GM23248 (cell line): ENCODE data around the gene PLD1. TPM values are rescaled to one million over a fixed set of nuclear protein-coding genes. Genes with fewer than 3 reads are reported as not detected.
"Not testable (repeated sequence)": the region's sequence is repeated elsewhere in the genome, so short reads cannot be mapped to it uniquely, and the experiment has no call there.

ENCODE experiments used
- DNase-seq: peaks from one replicate; pipeline ENCODE4 v3.0.0-alpha.2; 2015
- H2AFZ ChIP-seq: fragments of 200-600 bp; sonication (generic); 2 replicates; pipeline ENCODE4 v1.6.1; 2016; ENCODE audit warnings: antibody characterized with exemption
- H3F3A ChIP-seq: fragments of 200-600 bp; sonication (generic); 2 replicates; pipeline ENCODE4 v1.6.1; 2016; ENCODE audit warnings: mild to moderate bottlenecking, antibody characterized with exemption, mixed run types; ENCODE audit not compliant: insufficient read depth
- H3K27ac ChIP-seq: fragments of 200-600 bp; sonication (generic); 2 replicates; pipeline ENCODE4 v1.5.1; 2016; ENCODE audit warnings: mild to moderate bottlenecking
- H3K27me3 ChIP-seq: fragments of 200-600 bp; sonication (generic); replicated peaks from 2 replicates; pipeline ENCODE4 v1.6.1; 2016; ENCODE audit warnings: mild to moderate bottlenecking; ENCODE audit not compliant: insufficient read depth
- H3K36me3 ChIP-seq: fragments of 200-600 bp; sonication (generic); 2 replicates; pipeline ENCODE4 v1.6.1; 2016; ENCODE audit warnings: low read depth, mild to moderate bottlenecking
- H3K4me1 ChIP-seq: fragments of 200-600 bp; sonication (generic); 2 replicates; pipeline ENCODE4 v1.6.1; 2016; ENCODE audit warnings: mild to moderate bottlenecking; ENCODE audit not compliant: insufficient read depth
- H3K4me2 ChIP-seq: fragments of 200-600 bp; sonication (generic); one replicate; pipeline ENCODE4 v1.6.1; 2016; ENCODE audit warnings: mild to moderate bottlenecking; ENCODE audit not compliant: unreplicated experiment
- H3K4me3 ChIP-seq: fragments of 200-600 bp; sonication (generic); 2 replicates; pipeline ENCODE4 v1.5.1; 2016; ENCODE audit warnings: mild to moderate bottlenecking
- H3K79me2 ChIP-seq: fragments of 200-600 bp; sonication (generic); 2 replicates; pipeline ENCODE4 v1.6.1; 2016; ENCODE audit warnings: mild to moderate bottlenecking; ENCODE audit not compliant: insufficient read depth
- H3K9ac ChIP-seq: fragments of 200-600 bp; sonication (generic); 2 replicates; pipeline ENCODE4 v1.6.1; 2016; ENCODE audit warnings: mild to moderate bottlenecking
- H3K9me2 ChIP-seq: fragments of 200-600 bp; sonication (generic); 2 replicates; pipeline ENCODE4 v1.6.1; 2016; ENCODE audit warnings: mixed run types, mild to moderate bottlenecking, moderate library complexity; ENCODE audit not compliant: insufficient read depth
- H3K9me3 ChIP-seq: fragments of 200-600 bp; sonication (generic); one replicate; pipeline ENCODE4 v1.6.1; 2017; ENCODE audit warnings: low read depth
- H4K20me1 ChIP-seq: fragments of 200-600 bp; sonication (generic); 2 replicates; pipeline ENCODE4 v1.6.0; 2016; ENCODE audit not compliant: insufficient read depth
- EZH2 ChIP-seq: fragments of 200-600 bp; sonication (generic); IDR thresholded peaks from 2 replicates; pipeline ENCODE4 v1.6.1; 2018; ENCODE audit warnings: antibody characterized with exemption, mild to moderate bottlenecking; ENCODE audit not compliant: insufficient read depth, poor library complexity, severe bottlenecking
- EZH2phosphoT487 ChIP-seq: fragments of 200-600 bp; sonication (generic); IDR thresholded peaks from 2 replicates; pipeline ENCODE4 v1.6.1; 2018; ENCODE audit warnings: antibody characterized with exemption, moderate library complexity, mild to moderate bottlenecking, low read depth; ENCODE audit not compliant: insufficient read depth
- WGBS, 2 experiments: methylation state at CpG; one replicate each; pipeline ENCODE4 v1.1.6; 2015 to 2017; ENCODE audit warnings: low lambda C conversion rate in 2 of 2, low coverage in 1 of 2; ENCODE audit errors: missing lambda C conversion rate in 2 of 2; 5-methylcytosine and 5-hydroxymethylcytosine counted together
- in situ Hi-C: fragments of 300-500 bp; cut with MboI; formaldehyde crosslinking; loops from 2 replicates; pipeline ENCODE4 v1.15.0; 2020
- polyA plus RNA-seq: library from polyadenylated mRNA; unstranded; fragments of >200 nt; fragmentation: Nextera tagmentation; extraction: Ambion mirVana; gene quantifications from 2 replicates; pipeline ENCODE4 v1.2.1, GENCODE V29; 2016
- total RNA-seq: library from RNA; depleted of rRNA; stranded (reverse); fragments of >200 nt; shearing (Covaris generic); gene quantifications from 2 replicates; pipeline ENCODE4 v1.2.3, GENCODE V29; 2014; rRNA removed

Gene PLD1
- 1.8 and 4.6 TPM in 2 replicates for total RNA-seq
- polyA plus RNA-seq, result 3.0 and 3.6 TPM in 2 replicates

GRCh38 chr3:171809861-171810628, at the start of gene PLD1:
Gene PLD1 (minus strand): TSS chr3:171810483. CDS start chr3:171738051, 72,432 bp downstream.
- Histone ChIP-seq H3K27ac (peak within 1 kb of the TSS; percentile 96), H3K4me2 (peak within 1 kb of the TSS; percentile 96), H3K79me2 (no peaks in the 10 kb centered on the region), H3K9ac (peak within 1 kb of the TSS; percentile 88), H3K27me3 (no peaks in the 10 kb centered on the region), H3K4me3 (peak within 1 kb of the TSS; percentile 81), H3F3A (peaks cover 40% of the 10 kb centered on the region), H3K9me3 (no peaks in the 10 kb centered on the region), H4K20me1 (no peaks in the 10 kb centered on the region), H3K4me1 (peaks cover 47% of the 10 kb centered on the region), H2AFZ (peak within 1 kb of the TSS; percentile 74), H3K36me3 (no peaks in the 10 kb centered on the region), H3K9me2 (no peaks in the 10 kb centered on the region)
- in situ Hi-C loops, result no loop called here
- DNase-seq, result peak; percentile 99
- TF ChIP-seq EZH2, result no peak
- no peak for TF ChIP-seq EZH2phosphoT487
- 0 to 2% methylated on average over 46 to 51 of the region's 78 CpGs for WGBS, 2 experiments

GRCh38 chr3:171858770-171859169, 48.5 kb upstream of the PLD1 start:
- H3K9ac ChIP-seq, H4K20me1 ChIP-seq, H3F3A ChIP-seq, in situ Hi-C loops, H3K9me2 ChIP-seq, H3K27ac ChIP-seq, H3K9me3 ChIP-seq, H3K27me3 ChIP-seq, H3K36me3 ChIP-seq, H3K79me2 ChIP-seq, H3K4me2 ChIP-seq, DNase-seq, H3K4me3 ChIP-seq, H3K4me1 ChIP-seq, H2AFZ ChIP-seq: not testable (repeated sequence)
- 86 to 93% methylated on average over 4 of the region's 4 CpGs for WGBS, 2 experiments

GRCh38 chr3:171854649-171855305, 44.5 kb upstream of the PLD1 start:
- WGBS, 2 experiments, result 35 to 52% methylated on average over 2 of the region's 2 CpGs

GRCh38 chr3:171851660-171852058, 41.4 kb upstream of the PLD1 start:
- H3K27ac ChIP-seq, result no peak overlapping the region
- no peaks in the 10 kb centered on the region for H3K9me2 ChIP-seq
- no peaks in the 10 kb centered on the region for H3K27me3 ChIP-seq
- H3K9ac ChIP-seq, result no peak overlapping the region
- in situ Hi-C loops, result no loop called here
- no peaks in the 10 kb centered on the region for H4K20me1 ChIP-seq
- peaks cover 2% of the 10 kb centered on the region; the same call in 1 of the 2 replicates for H3F3A ChIP-seq
- H3K9me3 ChIP-seq, result no peaks in the 10 kb centered on the region
- H3K36me3 ChIP-seq, result no peaks in the 10 kb centered on the region
- H3K4me1 ChIP-seq, result peaks cover 3% of the 10 kb centered on the region; the same call in 1 of the 2 replicates
- DNase-seq, result no peak
- no peak overlapping the region for H3K4me3 ChIP-seq
- H2AFZ ChIP-seq, result no peak overlapping the region
- WGBS, 2 experiments, result 69 to 72% methylated on average over 5 of the region's 5 CpGs
- H3K79me2 ChIP-seq, result no peaks in the 10 kb centered on the region
- H3K4me2 ChIP-seq, result no peak overlapping the region
- no peak for TF ChIP-seq EZH2
- no peak for TF ChIP-seq EZH2phosphoT487

More at GRCh38 chr3:171854649-171855305, 44.5 kb upstream of the PLD1 start:
- Histone ChIP-seq H3K9me2 (no peaks in the 10 kb centered on the region), H2AFZ (no peak overlapping the region), H3K9me3 (no peaks in the 10 kb centered on the region), H3K9ac (no peak overlapping the region), H3K36me3 (no peaks in the 10 kb centered on the region), H4K20me1 (no peaks in the 10 kb centered on the region), H3K27me3 (no peaks in the 10 kb centered on the region), H3K4me1 (no peaks in the 10 kb centered on the region), H3K4me3 (no peak overlapping the region), H3K79me2 (no peaks in the 10 kb centered on the region), H3F3A (no peaks in the 10 kb centered on the region), H3K4me2 (no peak overlapping the region), H3K27ac (no peak overlapping the region)
- in situ Hi-C loops, result no loop called here
- TF ChIP-seq EZH2phosphoT487 (no peak), EZH2 (no peak)
- no peak for DNase-seq
